GM21737 (cell line): ENCODE results near the gene MVP.

ENCODE experiments used
- ATAC-seq: cut with Tn5 transposase; IDR thresholded peaks from one replicate; pipeline ENCODE4 v1.9.1; 2021; ENCODE audit warnings: mild to moderate bottlenecking, moderate library complexity; ENCODE audit not compliant: unreplicated experiment

Gene MVP

GRCh38 chr16:29804020-29804419 lies 16.2 kb upstream of the MVP start:
- no peak for ATAC-seq

- no peak for ATAC-seq
Measured at GRCh38 chr16:29804455-29805231, 15.6 kb upstream of the MVP start.

GRCh38 chr16:29805232-29806098 lies 14.8 kb upstream of the MVP start:
- ATAC-seq: peak; percentile 42

DNA sequence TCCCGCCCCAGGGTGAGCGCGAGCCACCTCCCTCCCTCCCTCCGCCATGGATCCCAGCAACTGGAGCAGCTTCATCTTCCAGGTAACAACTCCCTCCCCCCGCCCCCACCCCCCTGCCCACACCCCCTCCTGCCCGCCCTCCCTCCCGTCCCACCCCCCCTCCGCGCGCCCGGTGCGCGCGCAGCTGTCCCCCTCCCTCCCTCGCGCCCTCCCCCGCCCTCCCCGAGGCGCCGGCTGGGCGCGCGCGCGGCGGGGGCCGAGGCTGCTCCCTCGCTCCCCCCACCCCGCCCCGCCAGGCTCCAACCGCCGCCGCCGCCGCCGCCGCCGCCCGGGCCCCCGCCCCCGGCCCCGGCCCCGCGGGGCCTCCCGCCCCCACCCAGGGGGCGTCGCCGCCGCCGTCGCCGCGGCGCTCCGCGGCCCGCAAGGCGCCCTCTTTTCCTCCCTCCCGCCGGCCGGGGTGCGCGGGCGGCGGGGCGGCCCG lies 14.1 kb upstream of the MVP start, which contains the start of gene MAZ:
TSS of gene MAZ (plus strand) at position 431 of the 481 bp plus-strand sequence. CDS start 173 bp downstream, outside the sequence.
- ATAC-seq: no peak

GRCh38 chr16:29806641-29807425 lies 13.4 kb upstream of the MVP start:
- ATAC-seq: no peak

DNA sequence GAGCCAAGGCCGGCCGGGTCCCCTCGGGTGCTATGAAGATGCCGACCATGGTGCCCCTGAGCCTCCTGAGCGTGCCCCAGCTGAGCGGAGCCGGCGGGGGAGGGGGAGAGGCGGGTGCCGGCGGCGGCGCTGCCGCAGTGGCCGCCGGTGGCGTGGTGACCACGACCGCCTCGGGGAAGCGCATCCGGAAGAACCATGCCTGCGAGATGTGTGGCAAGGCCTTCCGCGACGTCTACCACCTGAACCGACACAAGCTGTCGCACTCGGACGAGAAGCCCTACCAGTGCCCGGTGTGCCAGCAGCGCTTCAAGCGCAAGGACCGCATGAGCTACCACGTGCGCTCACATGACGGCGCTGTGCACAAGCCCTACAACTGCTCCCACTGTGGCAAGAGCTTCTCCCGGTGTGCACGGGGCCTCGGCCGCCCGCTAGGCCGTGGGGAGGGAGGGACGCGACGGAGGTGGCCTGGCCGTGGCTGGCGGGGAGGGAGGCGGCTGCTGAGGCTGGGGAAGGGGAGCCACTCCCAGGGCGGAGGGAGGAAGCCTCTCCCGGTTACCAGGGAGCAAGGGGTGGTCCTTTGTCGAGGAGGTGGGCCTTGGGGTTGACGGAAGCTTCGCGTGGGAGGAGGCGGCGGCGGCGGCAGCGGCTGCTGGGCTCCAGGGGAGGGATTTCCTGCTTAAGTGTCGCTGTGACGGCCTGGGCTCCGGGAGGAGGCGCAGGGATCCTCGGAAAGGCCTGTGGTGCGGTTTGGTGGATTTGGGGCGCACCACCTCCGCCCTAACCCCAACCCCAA lies 12.6 kb upstream of the MVP start:
- no peak for ATAC-seq

- no peak for ATAC-seq
Measured at GRCh38 chr16:29808219-29808900, 11.9 kb upstream of the MVP start.

DNA sequence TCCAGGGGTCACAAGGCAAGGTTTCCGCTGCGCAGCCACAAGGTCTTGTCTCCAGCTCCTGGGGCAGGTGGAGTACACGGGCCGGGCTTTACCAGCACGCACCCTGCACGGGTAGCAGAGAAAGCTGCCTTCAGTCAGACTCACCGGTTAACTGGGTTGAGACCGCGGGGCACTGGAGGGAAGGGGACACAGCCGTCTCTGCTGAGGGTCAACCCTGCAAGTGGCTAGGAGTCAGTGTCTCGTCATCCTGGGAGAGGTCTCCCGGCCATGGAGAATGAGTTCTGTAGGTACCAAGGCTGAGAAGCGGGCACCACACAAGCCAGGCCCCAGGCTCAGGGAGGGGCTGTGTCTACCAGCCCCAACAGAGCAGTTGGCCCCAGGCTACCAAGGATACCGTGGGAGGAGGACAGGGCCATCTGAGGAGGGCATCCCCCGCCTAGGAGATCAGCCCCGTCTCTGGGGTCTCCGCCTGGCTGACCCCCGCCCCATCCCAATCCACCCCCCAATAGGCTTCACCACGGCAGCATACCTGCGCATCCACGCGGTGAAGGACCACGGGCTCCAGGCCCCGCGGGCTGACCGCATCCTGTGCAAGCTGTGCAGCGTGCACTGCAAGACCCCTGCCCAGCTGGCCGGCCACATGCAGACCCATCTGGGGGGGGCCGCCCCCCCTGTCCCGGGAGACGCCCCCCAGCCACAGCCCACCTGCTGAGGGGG lies 11.1 kb upstream of the MVP start:
- ATAC-seq: no peak

DNA sequence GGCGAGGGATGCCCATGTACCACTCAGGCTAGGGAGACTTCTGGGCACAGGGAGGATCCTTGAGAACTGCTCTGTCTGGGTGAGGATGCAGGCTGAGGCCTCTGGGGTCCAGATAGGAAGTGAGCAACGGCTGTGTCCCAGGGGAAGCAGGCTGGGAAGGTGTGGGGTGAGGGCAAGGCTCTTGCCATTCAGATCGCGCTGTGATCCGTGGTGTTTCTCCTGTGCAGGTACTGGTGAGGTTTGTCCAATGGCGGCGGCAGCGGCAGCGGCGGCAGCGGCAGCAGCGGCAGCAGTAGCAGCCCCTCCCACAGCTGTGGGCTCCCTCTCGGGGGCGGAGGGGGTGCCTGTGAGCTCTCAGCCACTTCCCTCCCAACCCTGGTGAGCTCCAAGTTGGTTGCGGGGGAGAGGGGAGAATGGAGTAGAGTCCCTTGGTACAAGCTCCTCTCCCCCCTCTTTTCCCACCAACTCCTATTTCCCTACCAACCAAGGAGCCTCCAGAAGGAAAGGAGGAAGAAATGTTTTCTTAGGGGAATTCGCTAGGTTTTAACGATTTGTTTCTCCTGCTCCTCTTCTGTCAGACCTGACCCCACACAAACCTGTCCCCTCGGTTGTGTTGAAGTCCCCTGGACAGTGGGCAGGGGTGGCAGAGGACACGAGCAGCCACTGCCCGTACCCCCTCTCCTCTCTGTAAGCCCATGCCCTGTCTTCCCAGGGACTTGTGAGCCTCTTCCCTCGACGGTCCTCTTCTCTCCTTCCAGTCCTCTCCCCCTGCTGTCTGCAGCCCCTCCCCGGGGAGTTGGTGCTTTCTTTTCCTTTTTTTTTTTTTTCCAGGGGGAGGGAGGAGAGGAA lies 10.2 kb upstream of the MVP start:
- ATAC-seq: no peak

GRCh38 chr16:29810699-29811169 lies 9.5 kb upstream of the MVP start:
- no peak for ATAC-seq

- peak; percentile 29 for ATAC-seq
Measured at GRCh38 chr16:29811170-29811895, 8.9 kb upstream of the MVP start.

- ATAC-seq: no peak
Measured at GRCh38 chr16:29811896-29812665, 8.2 kb upstream of the MVP start, which contains the start of gene PRRT2. Gene PRRT2 (plus strand): TSS chr16:29812193. CDS start chr16:29813055, 862 bp downstream.

- ATAC-seq: no peak
Measured at GRCh38 chr16:29812754-29813643, 7.3 kb upstream of the MVP start.

- no peak for ATAC-seq
Measured at GRCh38 chr16:29813644-29814562, 6.4 kb upstream of the MVP start.
